Neural progenitor cell (in vitro differentiated cells): ENCODE measurements around the gene SNX32. TPM values are rescaled to one million over a fixed set of nuclear protein-coding genes. Genes with fewer than 3 reads are reported as not detected.

Experiments used
- DNase-seq: peaks from one replicate; pipeline ENCODE4 v3.0.0-alpha.2; 2016; ENCODE audit warnings: low spot score
- H2AFZ ChIP-seq: fragments of 200-600 bp; sonication (generic); replicated peaks from 2 replicates; pipeline ENCODE4 v1.6.1; 2016; ENCODE audit warnings: antibody characterized with exemption
- H3F3A ChIP-seq: fragments of 200-600 bp; sonication (generic); 2 replicates; pipeline ENCODE4 v1.6.1; 2016; ENCODE audit warnings: antibody characterized with exemption, low read depth
- H3K27ac ChIP-seq: fragments of 200-600 bp; sonication (generic); 2 replicates; pipeline ENCODE4 v1.5.1; 2016; ENCODE audit warnings: mild to moderate bottlenecking
- H3K27me3 ChIP-seq: fragments of 200-600 bp; sonication (generic); 2 replicates; pipeline ENCODE4 v1.6.1; 2016; ENCODE audit warnings: mild to moderate bottlenecking, moderate library complexity
- H3K36me3 ChIP-seq: fragments of 200-600 bp; sonication (generic); 2 replicates; pipeline ENCODE4 v1.5.1; 2016
- H3K4me1 ChIP-seq: fragments of 200-600 bp; sonication (generic); 2 replicates; pipeline ENCODE4 v1.6.1; 2016; ENCODE audit warnings: mixed run types
- H3K4me2 ChIP-seq: fragments of 200-600 bp; sonication (generic); 2 replicates; pipeline ENCODE4 v1.6.1; 2016
- H3K4me3 ChIP-seq: fragments of 200-600 bp; sonication (generic); 2 replicates; pipeline ENCODE4 v1.5.1; 2016
- H3K79me2 ChIP-seq: fragments of 200-600 bp; sonication (generic); 2 replicates; pipeline ENCODE4 v1.6.1; 2016; ENCODE audit warnings: low read depth
- H3K9ac ChIP-seq: fragments of 200-600 bp; sonication (generic); 2 replicates; pipeline ENCODE4 v1.6.1; 2016
- H3K9me3 ChIP-seq: fragments of 200-600 bp; sonication (generic); 2 replicates; pipeline ENCODE4 v1.5.1; 2016; ENCODE audit warnings: low read depth
- H4K20me1 ChIP-seq: fragments of 200-600 bp; sonication (generic); 2 replicates; pipeline ENCODE4 v1.6.1; 2016; ENCODE audit warnings: low read depth
- H3K27ac Mint-ChIP-seq: 3 replicates; pipeline ENCODE4 v1.8.0; 2021; ENCODE audit warnings: mixed read lengths
- H3K27me3 Mint-ChIP-seq: 2 replicates; pipeline ENCODE4 v1.8.0; 2022; ENCODE audit warnings: low read depth, mild to moderate bottlenecking, inconsistent platforms, moderate library complexity, mixed read lengths; ENCODE audit not compliant: insufficient read depth
- H3K36me3 Mint-ChIP-seq: 3 replicates; pipeline ENCODE4 v1.8.0; 2021; ENCODE audit warnings: mixed read lengths
- H3K4me1 Mint-ChIP-seq: 3 replicates; pipeline ENCODE4 v1.8.0; 2021; ENCODE audit warnings: mixed read lengths
- H3K4me3 Mint-ChIP-seq: 3 replicates; pipeline ENCODE4 v1.8.0; 2021; ENCODE audit warnings: mild to moderate bottlenecking, moderate library complexity, mixed read lengths
- H3K9me3 Mint-ChIP-seq: 3 replicates; pipeline ENCODE4 v1.8.0; 2020; ENCODE audit warnings: mixed read lengths
- EZH2 ChIP-seq: fragments of 200-600 bp; sonication (generic); IDR thresholded peaks from 2 replicates; pipeline ENCODE4 v1.6.1; 2017; ENCODE audit warnings: antibody characterized with exemption, mild to moderate bottlenecking, moderate library complexity
- EZH2phosphoT487 ChIP-seq: fragments of 200-600 bp; sonication (generic); IDR thresholded peaks from 2 replicates; pipeline ENCODE4 v1.6.1; 2017; ENCODE audit warnings: antibody characterized with exemption
- total RNA-seq: library from RNA; depleted of rRNA; stranded (reverse); fragments of >200 nt; gene quantifications from 2 replicates; pipeline ENCODE4 v1.2.3, GENCODE V29; 2015; ENCODE audit warnings: low replicate concordance
- TF ChIP-seq, protein P1 (sequence below): fragments of 200-600 bp; sonication (generic); IDR thresholded peaks from 2 replicates; pipeline ENCODE4 v1.5.1; 2017; ENCODE audit warnings: antibody characterized with exemption, mild to moderate bottlenecking

The SNX32 gene
- total RNA-seq, 1 donor from 2014 or later: 1.4 TPM

DNA sequence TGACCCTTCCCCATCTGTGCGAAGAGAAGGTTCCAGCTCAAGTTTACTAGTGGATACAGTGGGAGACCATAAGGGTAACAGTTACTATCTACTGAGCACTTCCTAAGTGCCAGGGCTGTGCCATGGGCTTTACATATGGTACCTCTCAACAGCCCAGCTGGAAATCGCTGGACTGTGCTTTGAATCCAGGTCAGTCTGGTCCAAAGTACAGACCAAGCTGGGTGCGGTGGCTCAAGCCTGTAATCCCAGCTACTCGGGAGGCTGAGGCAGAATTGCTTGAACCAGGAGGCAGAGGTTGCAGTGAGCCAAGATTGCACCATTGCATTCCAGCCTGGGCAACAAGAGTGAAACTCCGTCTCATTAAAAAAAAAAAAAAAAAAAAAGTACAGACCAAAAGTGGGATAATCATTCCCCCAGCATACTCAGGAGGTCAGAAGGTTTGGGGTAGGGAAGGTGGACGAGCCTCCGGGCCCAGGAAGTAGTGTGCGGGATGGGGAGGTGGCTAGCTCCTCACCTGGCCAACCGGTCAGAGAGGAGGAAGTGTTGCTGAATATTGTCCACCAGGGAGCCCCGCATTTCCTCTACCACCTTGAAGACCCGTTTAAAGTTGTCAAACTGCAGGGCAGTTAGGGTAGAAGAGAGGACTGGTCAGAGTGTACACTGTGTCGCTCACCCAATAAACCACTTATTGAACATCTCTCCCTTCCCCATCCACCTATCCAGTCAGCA lies 52.2 kb downstream of the SNX32 start:
- Histone ChIP-seq H4K20me1 (peaks cover 14% of the 10 kb centered on the region), H3K36me3 (peaks cover 4% of the 10 kb centered on the region), H3K27ac (no peak overlapping the region), H3F3A (peaks cover 41% of the 10 kb centered on the region), H3K4me3 (no peak overlapping the region), H3K4me1 (peaks cover 14% of the 10 kb centered on the region), H3K27me3 (peaks cover 18% of the 10 kb centered on the region), H3K9me3 (no peaks in the 10 kb centered on the region), H3K4me2 (no peak overlapping the region), H3K9ac (no peak overlapping the region), H2AFZ (no peak overlapping the region), H3K79me2 (peaks cover 18% of the 10 kb centered on the region)
- H3K36me3 Mint-ChIP-seq: peaks cover 25% of the 10 kb centered on the region
- no peaks in the 10 kb centered on the region for H3K27me3 Mint-ChIP-seq
- H3K27ac Mint-ChIP-seq: no peak overlapping the region
- H3K4me1 Mint-ChIP-seq: peaks cover 41% of the 10 kb centered on the region
- no peak for TF ChIP-seq EZH2phosphoT487
- TF ChIP-seq, protein P1, sequence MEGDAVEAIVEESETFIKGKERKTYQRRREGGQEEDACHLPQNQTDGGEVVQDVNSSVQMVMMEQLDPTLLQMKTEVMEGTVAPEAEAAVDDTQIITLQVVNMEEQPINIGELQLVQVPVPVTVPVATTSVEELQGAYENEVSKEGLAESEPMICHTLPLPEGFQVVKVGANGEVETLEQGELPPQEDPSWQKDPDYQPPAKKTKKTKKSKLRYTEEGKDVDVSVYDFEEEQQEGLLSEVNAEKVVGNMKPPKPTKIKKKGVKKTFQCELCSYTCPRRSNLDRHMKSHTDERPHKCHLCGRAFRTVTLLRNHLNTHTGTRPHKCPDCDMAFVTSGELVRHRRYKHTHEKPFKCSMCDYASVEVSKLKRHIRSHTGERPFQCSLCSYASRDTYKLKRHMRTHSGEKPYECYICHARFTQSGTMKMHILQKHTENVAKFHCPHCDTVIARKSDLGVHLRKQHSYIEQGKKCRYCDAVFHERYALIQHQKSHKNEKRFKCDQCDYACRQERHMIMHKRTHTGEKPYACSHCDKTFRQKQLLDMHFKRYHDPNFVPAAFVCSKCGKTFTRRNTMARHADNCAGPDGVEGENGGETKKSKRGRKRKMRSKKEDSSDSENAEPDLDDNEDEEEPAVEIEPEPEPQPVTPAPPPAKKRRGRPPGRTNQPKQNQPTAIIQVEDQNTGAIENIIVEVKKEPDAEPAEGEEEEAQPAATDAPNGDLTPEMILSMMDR: no peak
- no peak for TF ChIP-seq EZH2
- peak overlapping the region; percentile 98 for H3K4me3 Mint-ChIP-seq
- no peak for DNase-seq
- no peaks in the 10 kb centered on the region for H3K9me3 Mint-ChIP-seq

DNA sequence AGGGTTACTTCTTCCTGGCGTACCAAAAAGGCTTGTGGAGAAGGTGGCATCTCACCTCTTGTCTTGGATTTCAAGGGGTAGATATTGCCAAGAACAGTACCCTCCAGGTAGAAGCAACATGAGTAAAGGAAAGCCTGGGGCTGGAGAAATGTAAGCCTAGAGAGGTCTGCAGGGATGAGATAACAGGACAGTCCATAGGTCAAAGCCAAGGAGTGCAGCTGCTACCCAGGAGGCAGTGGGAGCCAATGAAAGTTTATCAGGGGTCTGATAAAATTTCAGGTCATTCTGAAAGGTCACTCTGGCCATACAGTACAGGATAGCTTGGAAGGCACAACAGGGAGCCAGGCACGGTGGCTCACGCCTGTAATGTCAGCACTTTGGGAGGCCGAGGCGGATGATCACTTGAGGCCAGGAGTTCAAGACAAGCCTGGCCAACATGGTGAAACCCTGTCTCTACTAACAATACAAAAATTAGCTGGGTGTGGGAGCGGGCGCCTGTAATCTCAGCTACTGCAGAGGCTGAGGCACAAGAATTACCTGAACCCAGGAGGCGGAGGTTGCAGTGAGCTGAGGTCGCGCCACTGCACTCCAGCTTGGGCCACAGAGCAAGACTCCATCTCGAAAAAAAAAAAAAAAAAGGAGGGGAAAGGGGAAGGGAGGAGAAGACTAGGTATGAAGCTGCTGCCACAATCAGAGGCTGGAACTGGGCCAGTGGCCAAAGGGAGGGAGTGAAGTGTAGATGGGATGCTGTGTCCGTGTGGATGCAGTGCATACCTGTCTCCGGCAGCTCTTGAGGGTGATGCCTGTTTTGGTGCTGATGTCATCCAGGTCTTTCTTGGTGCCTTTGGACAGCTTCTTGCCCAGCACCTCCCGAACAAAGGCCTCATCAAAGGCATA lies 53.3 kb downstream of the SNX32 start:
- no peak overlapping the region for H2AFZ ChIP-seq
- TF ChIP-seq EZH2: no peak
- TF ChIP-seq, protein P1: no peak
- no peak for TF ChIP-seq EZH2phosphoT487
- peaks cover 18% of the 10 kb centered on the region for H3K27me3 ChIP-seq
- no peaks in the 10 kb centered on the region for H3K9me3 Mint-ChIP-seq
- H3K27ac Mint-ChIP-seq: no peak overlapping the region
- H3K4me1 Mint-ChIP-seq: peaks cover 44% of the 10 kb centered on the region
- H3K9ac ChIP-seq: peak overlapping the region; percentile 58
- H3K79me2 ChIP-seq: peaks cover 29% of the 10 kb centered on the region
- H3K4me2 ChIP-seq: peak overlapping the region; percentile 98
- no peaks in the 10 kb centered on the region for H3K9me3 ChIP-seq
- peaks cover 4% of the 10 kb centered on the region for H3K36me3 ChIP-seq
- no peak overlapping the region for H3K27ac ChIP-seq
- peaks cover 2% of the 10 kb centered on the region for H3K27me3 Mint-ChIP-seq
- H3F3A ChIP-seq: peaks cover 43% of the 10 kb centered on the region
- peak overlapping the region; percentile 98 for H3K4me3 Mint-ChIP-seq
- peaks cover 17% of the 10 kb centered on the region for H4K20me1 ChIP-seq
- H3K4me3 ChIP-seq: peak overlapping the region; percentile 66
- H3K4me1 ChIP-seq: peaks cover 19% of the 10 kb centered on the region
- DNase-seq: no peak
- peaks cover 25% of the 10 kb centered on the region for H3K36me3 Mint-ChIP-seq

DNA sequence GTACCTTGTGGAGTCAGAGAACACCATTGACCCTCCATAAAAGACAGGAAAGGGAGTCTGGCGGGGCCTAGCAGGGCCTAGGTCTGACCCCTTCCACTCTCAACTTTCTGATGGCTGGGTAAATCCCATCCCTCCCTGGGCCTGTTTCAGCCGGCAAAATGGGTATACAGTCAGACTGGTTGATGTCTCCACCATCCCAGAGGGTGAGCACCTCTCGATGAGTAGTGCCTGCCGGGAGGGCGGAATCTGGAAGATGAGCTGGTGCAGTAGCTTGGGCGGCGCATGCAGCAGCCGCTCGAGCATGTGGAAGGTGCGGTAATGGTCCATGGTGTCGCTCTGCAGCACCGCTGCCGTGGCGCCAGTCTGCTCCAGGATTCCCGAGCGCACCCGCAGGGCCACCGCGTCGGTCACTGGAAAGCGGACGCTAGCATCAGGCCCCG lies 54.0 kb downstream of the SNX32 start:
- Histone ChIP-seq H3K9me3 (no peaks in the 10 kb centered on the region), H2AFZ (peak overlapping the region; percentile 59), H3K4me1 (peaks cover 21% of the 10 kb centered on the region), H3K27ac (peak overlapping the region; percentile 82), H3K9ac (peak overlapping the region; percentile 58), H3K4me3 (peak overlapping the region; percentile 66), H4K20me1 (peaks cover 24% of the 10 kb centered on the region), H3K4me2 (peak overlapping the region; percentile 98), H3K27me3 (peaks cover 18% of the 10 kb centered on the region), H3K79me2 (peaks cover 31% of the 10 kb centered on the region), H3K36me3 (peaks cover 4% of the 10 kb centered on the region), H3F3A (peaks cover 49% of the 10 kb centered on the region)
- DNase-seq: no peak
- TF ChIP-seq EZH2phosphoT487 (no peak), EZH2 (no peak)
- TF ChIP-seq, protein P1: no peak
- H3K4me3 Mint-ChIP-seq: peak overlapping the region; percentile 98
- H3K27ac Mint-ChIP-seq: peak overlapping the region; percentile 91
- H3K4me1 Mint-ChIP-seq: peaks cover 51% of the 10 kb centered on the region
- H3K27me3 Mint-ChIP-seq: peaks cover 8% of the 10 kb centered on the region
- H3K9me3 Mint-ChIP-seq: no peaks in the 10 kb centered on the region
- peaks cover 21% of the 10 kb centered on the region for H3K36me3 Mint-ChIP-seq
